K562 (cell line): ENCODE data around the gene FGF1.

Experiments
- ARID1B ChIP-seq: fragments of 450-650 bp; IDR thresholded peaks from 2 replicates; pipeline ENCODE4 v1.6.1; 2016; ENCODE audit warnings: antibody characterized with exemption, mild to moderate bottlenecking, inconsistent platforms
- CEBPB ChIP-seq: fragments of 450-650 bp; IDR thresholded peaks from 2 replicates; pipeline ENCODE4 v1.6.1; 2016; ENCODE audit warnings: missing genetic modification characterization, missing compliant biosample characterization
- CHD4 ChIP-seq: fragments of 200-600 bp; sonication (generic); IDR thresholded peaks from 3 replicates; pipeline ENCODE4 v1.6.1; 2012; ENCODE audit warnings: low read depth, mild to moderate bottlenecking, mixed read lengths, low read length, inconsistent platforms; ENCODE audit not compliant: insufficient read depth, insufficient replicate concordance, poor library complexity, severe bottlenecking
- EZH2 ChIP-seq: IDR thresholded peaks from 2 replicates; pipeline ENCODE4 v1.6.1; 2012; ENCODE audit warnings: low read depth, mild to moderate bottlenecking, inconsistent platforms, low read length, borderline replicate concordance
- FOXM1 ChIP-seq, 2 experiments: fragments of 450-650 bp in 1 of 2; sonication (generic) in 1 of 2; formaldehyde crosslinking in 1 of 2; IDR thresholded peaks; 2 replicates each; pipeline versions ENCODE4 v1.6.1 to v1.9.0; 2017 to 2022; ENCODE audit warnings: low read depth in 2 of 2, mild to moderate bottlenecking in 2 of 2, missing genetic modification reagents in 1 of 2, moderate library complexity in 1 of 2
- GATAD2A ChIP-seq: fragments of 450-650 bp; IDR thresholded peaks from 2 replicates; pipeline ENCODE4 v1.6.1; 2017
- NRF1 ChIP-seq, 2 experiments: fragments of 450-650 bp; IDR thresholded peaks in 1 of 2; conservative IDR thresholded peaks in 1 of 2; 2 replicates each; pipeline ENCODE4 v1.6.1; 2014; ENCODE audit warnings: mild to moderate bottlenecking in 2 of 2
- POLR2AphosphoS5 ChIP-seq: IDR thresholded peaks from 2 replicates; pipeline ENCODE4 v1.6.1; 2011; ENCODE audit warnings: mild to moderate bottlenecking, low read depth, low read length, moderate library complexity; ENCODE audit not compliant: control insufficient read depth, insufficient read depth
- ZNF79 ChIP-seq: fragments of 250-450 bp; sonication (Bioruptor Pico); IDR thresholded peaks from 2 replicates; pipeline ENCODE4 v1.4.0; 2020; ENCODE audit warnings: low read depth, mild to moderate bottlenecking, moderate library complexity
- TF ChIP-seq, protein P1 (sequence below): sonication (generic); formaldehyde crosslinking; IDR thresholded peaks from 2 replicates; pipeline ENCODE4 v1.5.0; 2020; ENCODE audit warnings: missing genetic modification reagents
- TF ChIP-seq, protein P2 (sequence below), 3 experiments: IDR thresholded peaks in 2 of 3; conservative IDR thresholded peaks in 1 of 3; 2 replicates each; pipeline ENCODE4 v1.5.1; 2011 to 2012; ENCODE audit warnings: low read length in 3 of 3, mild to moderate bottlenecking in 3 of 3, control low read depth in 2 of 3, improper control_type of control experiment in 1 of 3, inconsistent platforms in 1 of 3, low read depth in 1 of 3, mixed read lengths in 1 of 3, moderate library complexity in 1 of 3; ENCODE audit not compliant: insufficient read depth in 2 of 3

DNA sequence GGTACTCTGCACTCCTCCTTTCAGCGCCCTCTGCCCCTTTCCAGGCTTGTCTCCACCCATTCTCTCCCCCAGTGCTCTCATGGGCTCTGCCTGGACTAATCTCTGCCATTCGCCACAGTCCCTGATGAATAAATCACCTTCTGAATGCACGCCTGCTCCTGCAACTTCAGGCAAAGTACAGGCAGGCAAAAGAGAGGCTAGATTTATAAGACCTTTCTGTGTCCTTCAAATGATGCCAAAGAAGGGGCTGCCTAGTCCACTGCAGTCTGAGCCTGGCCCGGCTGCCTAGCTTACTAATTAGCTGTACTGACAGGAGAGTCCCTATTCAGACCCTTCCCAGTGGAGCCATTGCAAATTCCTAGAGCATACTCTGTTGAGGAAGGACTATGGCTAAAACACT, 7.4 kb downstream of the FGF1 start:
- TF ChIP-seq CEBPB (tag) (no peak), GATAD2A (no peak), EZH2 (no peak), ZNF79 (CRISPR knock-in tag) (no peak), CHD4 (no peak), ARID1B (no peak), NRF1 (conservative IDR thresholded peaks at IDR 0.05 in 1 of 2, IDR thresholded peaks at IDR 0.05 in 1 of 2) (no peak), POLR2AphosphoS5 (no peak), FOXM1 (IDR thresholded peaks at IDR 0.05; ENCODE audit: low read depth) (no peak), FOXM1 (CRISPR knock-in tag; IDR thresholded peaks at IDR 0.05; ENCODE audit: low read depth) (no peak)
- TF ChIP-seq, protein P1, sequence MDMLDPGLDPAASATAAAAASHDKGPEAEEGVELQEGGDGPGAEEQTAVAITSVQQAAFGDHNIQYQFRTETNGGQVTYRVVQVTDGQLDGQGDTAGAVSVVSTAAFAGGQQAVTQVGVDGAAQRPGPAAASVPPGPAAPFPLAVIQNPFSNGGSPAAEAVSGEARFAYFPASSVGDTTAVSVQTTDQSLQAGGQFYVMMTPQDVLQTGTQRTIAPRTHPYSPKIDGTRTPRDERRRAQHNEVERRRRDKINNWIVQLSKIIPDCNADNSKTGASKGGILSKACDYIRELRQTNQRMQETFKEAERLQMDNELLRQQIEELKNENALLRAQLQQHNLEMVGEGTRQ: no peak
- TF ChIP-seq, protein P2, sequence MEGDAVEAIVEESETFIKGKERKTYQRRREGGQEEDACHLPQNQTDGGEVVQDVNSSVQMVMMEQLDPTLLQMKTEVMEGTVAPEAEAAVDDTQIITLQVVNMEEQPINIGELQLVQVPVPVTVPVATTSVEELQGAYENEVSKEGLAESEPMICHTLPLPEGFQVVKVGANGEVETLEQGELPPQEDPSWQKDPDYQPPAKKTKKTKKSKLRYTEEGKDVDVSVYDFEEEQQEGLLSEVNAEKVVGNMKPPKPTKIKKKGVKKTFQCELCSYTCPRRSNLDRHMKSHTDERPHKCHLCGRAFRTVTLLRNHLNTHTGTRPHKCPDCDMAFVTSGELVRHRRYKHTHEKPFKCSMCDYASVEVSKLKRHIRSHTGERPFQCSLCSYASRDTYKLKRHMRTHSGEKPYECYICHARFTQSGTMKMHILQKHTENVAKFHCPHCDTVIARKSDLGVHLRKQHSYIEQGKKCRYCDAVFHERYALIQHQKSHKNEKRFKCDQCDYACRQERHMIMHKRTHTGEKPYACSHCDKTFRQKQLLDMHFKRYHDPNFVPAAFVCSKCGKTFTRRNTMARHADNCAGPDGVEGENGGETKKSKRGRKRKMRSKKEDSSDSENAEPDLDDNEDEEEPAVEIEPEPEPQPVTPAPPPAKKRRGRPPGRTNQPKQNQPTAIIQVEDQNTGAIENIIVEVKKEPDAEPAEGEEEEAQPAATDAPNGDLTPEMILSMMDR (IDR thresholded peaks at IDR 0.05 in 2 of 3, conservative IDR thresholded peaks at IDR 0.05 in 1 of 3; ENCODE audit: insufficient read depth in 2 of 3, low read depth in 1 of 3, low read length in 3 of 3): no peak
